Measurements from ENCODE around the gene LRRC70. TPM values are rescaled to one million over a fixed set of nuclear protein-coding genes. Genes with fewer than 3 reads are reported as not detected.

LRRC70 gene
- total and polyA plus RNA-seq, 2 of the 8 experiments (the other 6 are each of a cell fraction or from before 2014, with no cell fraction given), result 0.62 to 0.67 TPM

DNA sequence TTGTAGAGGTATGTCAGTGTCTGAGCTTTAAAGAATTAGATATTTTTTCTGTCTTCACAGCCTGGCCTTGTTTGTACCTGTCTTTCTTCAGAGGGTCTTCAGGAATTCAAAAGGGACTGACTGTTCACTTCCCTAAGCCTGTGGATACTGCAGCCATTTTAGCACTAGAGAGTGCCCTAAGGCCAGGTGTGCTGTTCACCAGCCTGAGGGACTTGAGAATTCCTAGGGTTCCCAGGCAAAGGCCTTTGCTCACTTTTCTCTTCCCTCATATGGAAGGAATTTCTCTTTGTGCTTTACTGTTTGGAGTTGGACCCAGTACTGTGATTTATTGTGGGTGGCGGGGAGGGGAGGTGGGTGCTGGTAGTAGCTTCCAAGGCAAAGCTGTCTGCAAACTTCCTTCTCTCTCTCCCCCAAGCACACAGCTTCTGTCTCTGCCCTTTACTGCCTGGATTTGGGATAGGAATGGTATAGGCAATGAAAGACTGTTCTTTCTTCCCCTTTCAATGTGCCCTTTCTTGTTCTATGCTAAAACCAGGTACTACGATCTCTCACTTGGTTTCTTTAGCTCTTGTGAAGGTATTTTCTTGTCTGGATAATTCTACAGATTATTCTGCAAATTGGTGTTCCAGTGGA is 9.7 kb upstream of the LRRC70 start:
- Histone ChIP-seq H3K4me3 (ENCODE audit: extremely low read depth in 1 of 4, insufficient read depth in 2 of 4, low read depth in 3 of 4, low read length in 4 of 4) (no peak overlapping the region), H2BK5ac (ENCODE audit: low read depth, low read length) (no peak overlapping the region), H3K4me2 (ENCODE audit: insufficient read depth in 1 of 2, low read depth in 2 of 2, low read length in 2 of 2) (0 out of 4 replicates have a peak overlapping the region, but pooled peaks of 1 of the 2 experiments have one; percentile 4), H2BK15ac (ENCODE audit: low read length) (no peak overlapping the region), H2BK120ac (replicated peaks; ENCODE audit: low read depth, low read length) (no peak overlapping the region), H4K20me1 (replicated peaks in 1 of 2; ENCODE audit: control insufficient read depth in 1 of 2, insufficient read depth in 2 of 2, low read length in 2 of 2) (no peaks in the 10 kb centered on the region), H4K5ac (ENCODE audit: insufficient read length, low read depth, low read length) (no peak overlapping the region), H3K23ac (ENCODE audit: insufficient read length) (no peak overlapping the region), H3K14ac (ENCODE audit: insufficient read length) (no peak overlapping the region), H3K79me2 (ENCODE audit: control insufficient read depth in 1 of 2, insufficient read depth in 2 of 2, low read length in 2 of 2) (no peaks in the 10 kb centered on the region; a peak in 1 of 4 replicates), H4K91ac (replicated peaks; ENCODE audit: insufficient read length, low read length) (no peak overlapping the region), H3K79me1 (ENCODE audit: low read depth, low read length) (no peaks in the 10 kb centered on the region), H3K23me2 (ENCODE audit: low read depth, low read length) (no peaks in the 10 kb centered on the region), H3K9me3 (ENCODE audit: insufficient read depth in 2 of 2, low read depth in 1 of 2, low read length in 1 of 2) (no peaks in the 10 kb centered on the region), H3K9ac (replicated peaks in 1 of 4; ENCODE audit: extremely low read depth in 1 of 4, low read depth in 3 of 4, low read length in 3 of 4) (peak overlapping the region in 1 of 4 experiments; percentile 42; a peak in 1 of 7 replicates), H2BK20ac (ENCODE audit: low read length) (no peak overlapping the region), H2AFZ (ENCODE audit: low read length) (no peak overlapping the region), H3K4ac (replicated peaks; ENCODE audit: insufficient read length, low read depth, low read length) (no peak overlapping the region), H3K4me1 (replicated peaks in 1 of 4; ENCODE audit: control insufficient read depth in 3 of 4, insufficient read depth in 4 of 4, low read length in 3 of 4) (peaks cover 0 to 5% (median 2%) of the 10 kb centered on the region in 4 experiments; a peak in 3 of 7 replicates), H3K56ac (replicated peaks; ENCODE audit: insufficient read length, low read depth, low read length) (no peak overlapping the region), H3K27ac (ENCODE audit: low read depth, low read length) (peak overlapping the region; percentile 4; the same call in 1 of the 2 replicates), H3K18ac (ENCODE audit: extremely low read depth, low read length) (peak overlapping the region; percentile 21; the same call in 1 of the 2 replicates), H4K8ac (ENCODE audit: extremely low read depth, insufficient read depth, low read length) (no peak overlapping the region), H3K36me3 (ENCODE audit: control insufficient read depth in 2 of 4, insufficient read depth in 4 of 4, low read length in 3 of 4) (no peaks in the 10 kb centered on the region; a peak in 1 of 8 replicates), H2AK5ac (ENCODE audit: low read depth, low read length) (no peak overlapping the region), H2BK12ac (ENCODE audit: low read depth, low read length) (no peak overlapping the region), H3K27me3 (replicated peaks in 1 of 4; ENCODE audit: control insufficient read depth in 3 of 4, extremely low read depth in 1 of 4, insufficient read depth in 3 of 4, low read length in 3 of 4) (no peaks in the 10 kb centered on the region)
- DNase-seq (ENCODE audit: low read depth in 1 of 2, low spot score in 2 of 2), result peak in 1 of 2 experiments; percentile 23
- CTCF ChIA-PET (ENCODE audit: partially characterized antibody), result interaction anchor here (0.7 to 1.2 kb wide), 6 partner anchors 9 to 210 kb away, joined by 3 read pairs; partner anchors contain the start of gene LRRC70
- FAIRE-seq, result no peak
- POLR2A ChIA-PET (ENCODE audit: partially characterized antibody), result no interaction called here
- 71% methylated on average over 2 of the region's 2 CpGs; no CpG with 5 or more reads in 1 of the 2 experiments for WGBS, 2 experiments (ENCODE audit: extremely low coverage in 1 of 2, insufficient coverage in 1 of 2, insufficient read length in 1 of 2, insufficient replicate concordance in 2 of 2, low coverage in 1 of 2, low lambda C conversion rate in 2 of 2, missing lambda C conversion rate in 1 of 2)
- TF ChIP-seq ATF2 (IDR thresholded peaks at IDR 0.05; ENCODE audit: low read length), result no peak
- 0 out of 2 replicates have a peak, but pooled peaks have one; percentile 10 for TF ChIP-seq TEAD4 (IDR thresholded peaks at IDR 0.05; ENCODE audit: low read depth, low read length)
- TF ChIP-seq KDM1A (IDR thresholded peaks at IDR 0.05; ENCODE audit: borderline replicate concordance, low read length), result no peak
- TF ChIP-seq SP2 (IDR thresholded peaks at IDR 0.05; ENCODE audit: low read length), result no peak
- TF ChIP-seq POU5F1 (IDR thresholded peaks at IDR 0.05; ENCODE audit: low read depth, low read length), result no peak
- TF ChIP-seq RXRA (IDR thresholded peaks at IDR 0.05; ENCODE audit: insufficient read depth, low read depth, low read length), result no peak
- TF ChIP-seq RBBP5 (IDR thresholded peaks at IDR 0.05; ENCODE audit: borderline replicate concordance, low read depth, low read length), result no peak
- no peak for TF ChIP-seq EZH2 (IDR thresholded peaks at IDR 0.05; ENCODE audit: low read depth, low read length, severe bottlenecking)
- no peak for TF ChIP-seq CTBP2 (IDR thresholded peaks at IDR 0.05; ENCODE audit: borderline replicate concordance, insufficient read depth, insufficient read length, low read length)
- TF ChIP-seq ASH2L (IDR thresholded peaks at IDR 0.05; ENCODE audit: low read length), result no peak
- no peak for TF ChIP-seq JUND (IDR thresholded peaks at IDR 0.05; ENCODE audit: low read length)
